ENCODE results near the gene GDPD3.

DNA sequence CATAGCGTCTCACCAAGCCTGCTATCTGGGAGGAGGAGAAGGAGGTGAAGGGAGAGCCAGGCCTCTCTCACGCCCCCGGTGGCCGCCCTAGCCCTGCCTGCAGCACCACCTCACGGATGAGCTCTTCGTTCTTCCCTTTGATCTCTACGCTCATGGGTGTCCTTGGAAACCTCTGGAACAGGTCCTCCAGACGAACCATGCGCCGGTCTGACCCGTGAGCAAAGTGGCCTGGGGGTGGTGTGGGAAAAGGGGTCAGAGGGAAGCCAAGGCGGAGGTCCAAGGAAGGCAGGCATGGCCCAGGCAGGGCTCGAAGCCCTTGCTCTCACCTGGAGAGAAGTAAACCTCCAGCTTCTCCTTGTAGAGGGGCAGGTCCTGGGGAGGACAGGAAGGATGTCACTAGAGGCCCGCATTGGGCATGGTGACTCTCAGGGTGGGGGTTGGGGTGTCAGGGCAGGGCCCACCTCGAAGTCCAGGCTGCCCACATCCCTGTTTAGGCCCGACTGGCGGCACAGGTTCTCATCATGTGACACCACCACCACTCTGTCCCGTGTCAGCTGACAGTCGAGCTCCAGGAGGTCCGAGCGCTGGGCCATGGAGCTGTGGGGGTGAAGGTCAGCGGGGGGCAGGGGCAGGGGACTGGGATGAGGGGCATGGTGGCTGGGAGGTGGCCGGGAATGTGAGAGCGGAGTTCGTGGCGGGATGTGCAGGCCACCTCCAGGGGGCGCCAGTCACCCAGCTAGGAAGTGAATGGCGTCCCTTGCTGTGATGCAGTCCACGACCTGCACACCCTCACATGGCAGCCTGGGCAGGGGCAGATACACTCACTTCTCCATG is 923 bp downstream of the GDPD3 start:
- TF ChIP-seq, protein P1, sequence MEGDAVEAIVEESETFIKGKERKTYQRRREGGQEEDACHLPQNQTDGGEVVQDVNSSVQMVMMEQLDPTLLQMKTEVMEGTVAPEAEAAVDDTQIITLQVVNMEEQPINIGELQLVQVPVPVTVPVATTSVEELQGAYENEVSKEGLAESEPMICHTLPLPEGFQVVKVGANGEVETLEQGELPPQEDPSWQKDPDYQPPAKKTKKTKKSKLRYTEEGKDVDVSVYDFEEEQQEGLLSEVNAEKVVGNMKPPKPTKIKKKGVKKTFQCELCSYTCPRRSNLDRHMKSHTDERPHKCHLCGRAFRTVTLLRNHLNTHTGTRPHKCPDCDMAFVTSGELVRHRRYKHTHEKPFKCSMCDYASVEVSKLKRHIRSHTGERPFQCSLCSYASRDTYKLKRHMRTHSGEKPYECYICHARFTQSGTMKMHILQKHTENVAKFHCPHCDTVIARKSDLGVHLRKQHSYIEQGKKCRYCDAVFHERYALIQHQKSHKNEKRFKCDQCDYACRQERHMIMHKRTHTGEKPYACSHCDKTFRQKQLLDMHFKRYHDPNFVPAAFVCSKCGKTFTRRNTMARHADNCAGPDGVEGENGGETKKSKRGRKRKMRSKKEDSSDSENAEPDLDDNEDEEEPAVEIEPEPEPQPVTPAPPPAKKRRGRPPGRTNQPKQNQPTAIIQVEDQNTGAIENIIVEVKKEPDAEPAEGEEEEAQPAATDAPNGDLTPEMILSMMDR (IDR thresholded peaks at IDR 0.05 in 4 of 5, conservative IDR thresholded peaks at IDR 0.05 in 1 of 5) = peak in 4 of 5 experiments; percentile 53 to 62 (median 58)
- no peak for TF ChIP-seq POLR2A (IDR thresholded peaks at IDR 0.05)
